Upper lobe of right lung (tissue), 1 donor: ENCODE measurements around the gene RAD51B. TPM values are rescaled to one million over a fixed set of nuclear protein-coding genes. Genes with fewer than 3 reads are reported as not detected.

Source experiments
- ATAC-seq: fragments of 200-7000 bp; cut with Tn5 transposase; one replicate; pipeline ENCODE4 v1.9.1; 2020; ENCODE audit warnings: mild to moderate bottlenecking, moderate library complexity
- DNase-seq: peaks from one replicate; pipeline ENCODE4 v3.0.0-alpha.2; 2020
- H3K27ac ChIP-seq: fragments of 200-600 bp; one replicate; pipeline ENCODE4 v1.8.0; 2022
- H3K27me3 ChIP-seq: fragments of 200-600 bp; one replicate; pipeline ENCODE4 v1.8.0; 2022; ENCODE audit warnings: mild to moderate bottlenecking
- H3K36me3 ChIP-seq: fragments of 200-600 bp; one replicate; pipeline ENCODE4 v1.8.0; 2022
- H3K4me1 ChIP-seq: fragments of 200-600 bp; one replicate; pipeline ENCODE4 v1.8.0; 2022
- H3K4me3 ChIP-seq: fragments of 200-600 bp; one replicate; pipeline ENCODE4 v1.8.0; 2022; ENCODE audit warnings: mild to moderate bottlenecking
- H3K9me3 ChIP-seq: fragments of 200-600 bp; one replicate; pipeline ENCODE4 v1.8.0; 2022
- intact Hi-C: fragments of 100-400 bp; cut with DNase I; formaldehyde crosslinking; loops from one replicate; pipeline ENCODE4 v1.11.0; 2022
- total RNA-seq: library from RNA; stranded (reverse); fragmentation: NEBNext Ultra II Directional; extraction: Animal tissue kit (Norgen Biotek cat#: 25700); gene quantifications from one replicate; pipeline ENCODE4 v1.2.1, GENCODE V29; 2021
- TF ChIP-seq, protein P1 (sequence below): fragments of 200-600 bp; IDR thresholded peaks from one replicate; pipeline ENCODE4 v1.8.0; 2022; ENCODE audit warnings: antibody characterized with exemption
- donor health status: DM: no; HTN: yes; CAD: no; lungs with severe emphysema.

RAD51B gene
- total RNA-seq, 1 donor from 2014 or later, result 11.5 TPM

DNA sequence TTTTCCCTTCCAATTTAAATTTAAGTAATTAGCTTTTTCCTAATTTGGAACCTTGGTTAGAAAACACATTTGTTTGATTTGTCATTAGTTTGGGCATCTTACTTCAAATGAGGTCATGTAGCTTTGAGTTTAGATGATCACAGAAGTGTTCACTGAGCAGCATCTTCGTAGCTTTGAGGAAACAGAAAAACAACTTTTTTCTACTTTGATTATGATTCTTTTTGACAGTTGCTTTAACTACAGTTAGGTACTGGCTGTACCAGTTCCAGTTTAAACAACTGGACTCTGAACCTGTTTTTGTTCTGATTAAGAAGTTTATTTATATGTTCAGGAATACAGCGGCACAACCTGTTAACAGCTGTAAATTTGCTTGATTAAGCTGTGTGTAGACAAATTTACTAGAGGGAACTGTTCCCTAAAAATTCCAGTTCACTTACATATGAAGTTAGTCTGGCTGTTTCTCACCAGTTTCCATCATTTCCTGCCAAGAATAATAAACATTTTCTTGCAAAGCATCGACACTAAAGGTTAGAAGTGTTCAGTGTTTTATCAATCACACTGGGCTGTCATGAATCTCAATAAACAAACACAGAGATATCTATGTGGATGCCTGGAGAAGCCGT lies 191.9 kb downstream of the RAD51B start:
- Histone ChIP-seq H3K27ac (no peak overlapping the region), H3K4me1 (no peaks in the 10 kb centered on the region), H3K9me3 (no peaks in the 10 kb centered on the region), H3K4me3 (no peak overlapping the region), H3K36me3 (no peaks in the 10 kb centered on the region), H3K27me3 (no peaks in the 10 kb centered on the region)
- TF ChIP-seq, protein P1, sequence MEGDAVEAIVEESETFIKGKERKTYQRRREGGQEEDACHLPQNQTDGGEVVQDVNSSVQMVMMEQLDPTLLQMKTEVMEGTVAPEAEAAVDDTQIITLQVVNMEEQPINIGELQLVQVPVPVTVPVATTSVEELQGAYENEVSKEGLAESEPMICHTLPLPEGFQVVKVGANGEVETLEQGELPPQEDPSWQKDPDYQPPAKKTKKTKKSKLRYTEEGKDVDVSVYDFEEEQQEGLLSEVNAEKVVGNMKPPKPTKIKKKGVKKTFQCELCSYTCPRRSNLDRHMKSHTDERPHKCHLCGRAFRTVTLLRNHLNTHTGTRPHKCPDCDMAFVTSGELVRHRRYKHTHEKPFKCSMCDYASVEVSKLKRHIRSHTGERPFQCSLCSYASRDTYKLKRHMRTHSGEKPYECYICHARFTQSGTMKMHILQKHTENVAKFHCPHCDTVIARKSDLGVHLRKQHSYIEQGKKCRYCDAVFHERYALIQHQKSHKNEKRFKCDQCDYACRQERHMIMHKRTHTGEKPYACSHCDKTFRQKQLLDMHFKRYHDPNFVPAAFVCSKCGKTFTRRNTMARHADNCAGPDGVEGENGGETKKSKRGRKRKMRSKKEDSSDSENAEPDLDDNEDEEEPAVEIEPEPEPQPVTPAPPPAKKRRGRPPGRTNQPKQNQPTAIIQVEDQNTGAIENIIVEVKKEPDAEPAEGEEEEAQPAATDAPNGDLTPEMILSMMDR, result no peak
- DNase-seq (no peak), ATAC-seq (no peak)
- intact Hi-C loops, result no loop called here

DNA sequence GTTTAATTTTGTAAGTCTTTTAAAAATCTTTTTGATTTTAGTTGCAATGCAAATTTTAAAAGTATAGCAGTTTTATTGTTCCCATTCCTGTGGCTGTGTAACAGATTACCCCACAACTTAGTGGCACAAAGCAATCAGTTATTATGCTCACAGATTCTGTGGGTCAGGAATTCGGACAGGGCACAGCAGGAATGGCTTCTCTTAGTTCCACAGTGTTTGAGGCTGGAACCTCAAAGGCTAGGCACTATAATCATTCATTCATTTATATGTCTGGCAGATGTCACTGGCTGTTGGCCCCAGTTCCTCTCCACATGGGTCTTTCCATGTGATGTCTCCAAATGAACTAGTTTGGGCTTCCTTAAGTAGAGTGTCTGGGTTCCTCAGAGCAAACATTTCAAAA lies 193.3 kb downstream of the RAD51B start:
- Histone ChIP-seq H3K4me1 (no peaks in the 10 kb centered on the region), H3K36me3 (no peaks in the 10 kb centered on the region), H3K4me3 (no peak overlapping the region), H3K27me3 (no peaks in the 10 kb centered on the region), H3K9me3 (no peaks in the 10 kb centered on the region), H3K27ac (no peak overlapping the region)
- intact Hi-C loops, result no loop called here
- DNase-seq (no peak), ATAC-seq (no peak)
- TF ChIP-seq, protein P1, result no peak

DNA sequence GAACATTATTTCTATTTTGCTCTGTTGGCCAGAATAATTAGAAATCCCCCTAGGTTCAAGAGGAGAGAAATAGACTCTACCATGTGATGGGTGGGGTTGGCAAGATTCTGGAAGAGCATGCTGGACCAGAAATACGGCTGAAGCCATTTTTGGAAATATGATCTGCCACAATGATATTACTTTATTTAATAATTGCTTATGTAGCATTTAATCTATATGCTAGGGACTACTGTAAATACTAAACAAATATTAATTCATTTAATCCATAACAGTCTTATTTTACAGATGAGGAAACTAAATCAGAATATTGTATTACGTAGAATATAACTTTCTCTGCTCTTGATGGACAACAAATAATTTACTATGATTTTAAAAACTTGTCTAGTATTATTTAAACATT lies 193.7 kb downstream of the RAD51B start:
- intact Hi-C loops, result no loop called here
- DNase-seq, result no peak
- no peak overlapping the region for H3K27ac ChIP-seq
- ATAC-seq, result no peak
- H3K9me3 ChIP-seq, result no peaks in the 10 kb centered on the region
- no peaks in the 10 kb centered on the region for H3K4me1 ChIP-seq
- H3K27me3 ChIP-seq, result no peaks in the 10 kb centered on the region
- H3K4me3 ChIP-seq, result no peak overlapping the region
- H3K36me3 ChIP-seq, result no peaks in the 10 kb centered on the region
- TF ChIP-seq, protein P1, result no peak

DNA sequence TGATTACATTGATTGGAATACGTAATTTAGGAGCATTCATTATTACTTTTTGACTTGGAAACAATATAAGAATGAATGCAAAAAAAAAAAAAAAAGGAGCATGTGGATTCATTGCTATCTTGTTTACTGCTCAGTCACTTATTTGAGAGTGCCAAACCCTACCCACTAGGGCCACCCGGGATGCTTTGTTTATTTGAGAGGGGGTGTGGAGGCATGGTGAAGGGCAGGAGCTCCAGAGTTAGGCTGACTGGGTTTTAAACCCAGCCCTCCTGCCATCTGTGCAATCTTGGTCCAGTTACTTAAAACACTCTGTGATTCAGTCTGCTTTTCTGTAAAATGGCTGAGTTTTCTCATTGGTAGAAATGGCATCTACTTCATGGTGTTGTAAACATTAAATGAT lies 195.2 kb downstream of the RAD51B start:
- Histone ChIP-seq H3K27me3 (no peaks in the 10 kb centered on the region), H3K4me1 (no peaks in the 10 kb centered on the region), H3K36me3 (no peaks in the 10 kb centered on the region), H3K9me3 (no peaks in the 10 kb centered on the region), H3K4me3 (no peak overlapping the region), H3K27ac (no peak overlapping the region)
- TF ChIP-seq, protein P1, result no peak
- DNase-seq (no peak), ATAC-seq (no peak)
- intact Hi-C loops, result no loop called here

DNA sequence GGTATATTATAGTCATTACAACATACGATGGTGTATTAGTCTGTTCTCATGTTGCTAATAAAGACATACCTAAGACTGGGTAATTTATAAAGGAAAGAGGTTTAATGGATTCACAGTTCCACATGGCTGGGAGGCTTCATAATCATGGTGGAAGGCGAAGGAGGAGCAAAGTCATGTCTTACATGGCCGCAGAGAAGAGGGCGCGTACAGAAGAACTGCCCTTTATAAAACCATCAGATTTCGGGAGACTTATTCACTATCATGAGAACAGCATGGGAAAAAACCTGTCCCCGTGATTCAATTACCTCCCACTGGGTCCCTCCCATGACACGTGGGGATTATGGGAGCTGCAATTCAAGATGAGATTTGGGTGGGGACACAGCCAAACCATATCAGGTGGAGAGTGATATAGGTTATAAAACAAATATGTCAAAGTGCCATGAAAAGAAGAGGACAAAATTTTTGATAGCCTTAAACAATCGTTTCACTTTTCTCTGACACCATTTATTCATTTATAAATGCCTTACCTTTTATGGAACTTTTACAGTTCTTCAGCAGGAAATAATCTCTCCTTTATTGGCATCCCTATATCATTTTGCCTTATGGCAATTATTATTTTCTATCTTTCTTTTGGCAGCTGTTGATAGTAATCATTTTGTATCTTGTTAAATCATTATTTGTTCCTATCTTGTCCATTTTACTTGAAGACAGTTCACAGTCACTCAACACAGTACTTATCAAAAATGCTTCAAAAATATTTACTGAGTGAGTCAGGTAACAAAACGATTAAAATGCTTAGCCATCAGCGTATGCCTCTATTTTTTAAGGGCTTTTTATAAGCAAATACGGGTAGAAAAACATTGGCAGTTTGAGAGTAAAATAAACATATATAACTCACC lies 196.0 kb downstream of the RAD51B start:
- Histone ChIP-seq H3K4me1 (no peaks in the 10 kb centered on the region), H3K27me3 (no peaks in the 10 kb centered on the region), H3K9me3 (no peaks in the 10 kb centered on the region), H3K4me3 (no peak overlapping the region), H3K36me3 (no peaks in the 10 kb centered on the region), H3K27ac (no peak overlapping the region)
- intact Hi-C loops, result no loop called here
- no peak for DNase-seq
- no peak for ATAC-seq
- TF ChIP-seq, protein P1, result no peak
